Karpas-422 (cell line): ENCODE measurements around the gene TLE4. TPM values are rescaled to one million over a fixed set of nuclear protein-coding genes. Genes with fewer than 3 reads are reported as not detected.
"Not testable (repeated sequence)": the region's sequence is repeated elsewhere in the genome, so short reads cannot be mapped to it uniquely, and the experiment has no call there.

Experiments used
- DNase-seq: peaks from one replicate; pipeline ENCODE4 v3.0.0-alpha.2; 2015
- H2AFZ ChIP-seq: fragments of 200-600 bp; sonication (generic); 2 replicates; pipeline ENCODE4 v1.6.1; 2014; ENCODE audit warnings: antibody characterized with exemption, low read length, mixed read lengths
- H3K27ac ChIP-seq: fragments of 200-600 bp; sonication (generic); 2 replicates; pipeline ENCODE4 v1.5.1; 2014; ENCODE audit warnings: mild to moderate bottlenecking, low read length, moderate library complexity
- H3K27me3 ChIP-seq: fragments of 200-600 bp; sonication (generic); 2 replicates; pipeline ENCODE4 v1.6.1; 2014; ENCODE audit warnings: low read length, mixed read lengths
- H3K36me3 ChIP-seq: fragments of 200-600 bp; sonication (generic); 2 replicates; pipeline ENCODE4 v1.6.1; 2014; ENCODE audit warnings: low read length, mixed read lengths; ENCODE audit not compliant: insufficient read depth
- H3K4me1 ChIP-seq: fragments of 200-600 bp; sonication (generic); 2 replicates; pipeline ENCODE4 v1.6.1; 2014; ENCODE audit warnings: mild to moderate bottlenecking, low read length, mixed read lengths
- H3K4me2 ChIP-seq: fragments of 200-600 bp; sonication (generic); 2 replicates; pipeline ENCODE4 v1.6.1; 2014; ENCODE audit warnings: low read length, low read depth, mild to moderate bottlenecking; ENCODE audit not compliant: poor library complexity, severe bottlenecking
- H3K4me3 ChIP-seq: fragments of 200-600 bp; sonication (generic); 2 replicates; pipeline ENCODE4 v1.5.1; 2014; ENCODE audit warnings: mild to moderate bottlenecking, antibody characterized with exemption, low read length, mixed read lengths
- H3K79me2 ChIP-seq: fragments of 200-600 bp; sonication (generic); 2 replicates; pipeline ENCODE4 v1.6.1; 2014; ENCODE audit warnings: mild to moderate bottlenecking, low read length, mixed read lengths
- H3K9ac ChIP-seq: fragments of 200-600 bp; sonication (generic); 2 replicates; pipeline ENCODE4 v1.6.0; 2014; ENCODE audit warnings: low read length
- H3K9me2 ChIP-seq: fragments of 200-600 bp; sonication (generic), shearing (Covaris generic); replicated peaks from 2 replicates; pipeline ENCODE4 v1.6.0; 2014; ENCODE audit warnings: mild to moderate bottlenecking, low read length, moderate library complexity; ENCODE audit not compliant: insufficient read depth
- H3K9me3 ChIP-seq: fragments of 300-700, 200-600 bp; sonication (generic); 2 replicates; pipeline ENCODE4 v1.6.1; 2014; ENCODE audit warnings: low read length, mixed read lengths
- H4K20me1 ChIP-seq: fragments of 200-600 bp; sonication (generic); 2 replicates; pipeline ENCODE4 v1.6.1; 2014; ENCODE audit warnings: mild to moderate bottlenecking, antibody characterized with exemption, low read length, low read depth; ENCODE audit not compliant: insufficient read depth
- total RNA-seq: library from RNA; depleted of rRNA; stranded (reverse); fragments of >200 nt; shearing (Covaris generic); gene quantifications from 2 replicates; pipeline ENCODE4 v1.2.3, GENCODE V29; 2014; ENCODE audit warnings: low replicate concordance

Gene TLE4
- total RNA-seq, 1 experiment from 2014 or later: 65.3 TPM

- no peaks in the 10 kb centered on the region for H3K36me3 ChIP-seq
- 0 out of 2 replicates have a peak, but pooled peaks cover 2% of the 10 kb centered on the region for H3K9me2 ChIP-seq
- H3K79me2 ChIP-seq: no peaks in the 10 kb centered on the region
- no peaks in the 10 kb centered on the region for H3K4me1 ChIP-seq
- H4K20me1 ChIP-seq: no peaks in the 10 kb centered on the region
- no peak overlapping the region for H3K4me2 ChIP-seq
- no peaks in the 10 kb centered on the region; the same call in 1 of the 2 replicates for H3K27me3 ChIP-seq
- no peak overlapping the region for H2AFZ ChIP-seq
- H3K27ac ChIP-seq: no peak overlapping the region
- H3K9me3 ChIP-seq: no peaks in the 10 kb centered on the region
- no peak overlapping the region for H3K4me3 ChIP-seq
- no peak for DNase-seq
- H3K9ac ChIP-seq: no peak overlapping the region
Measured at GRCh38 chr9:79745752-79746336, 174.1 kb downstream of the TLE4 start.

GRCh38 chr9:79751895-79752466, 180.2 kb downstream of the TLE4 start:
- not testable (repeated sequence) for H3K9ac ChIP-seq, H3K4me2 ChIP-seq, DNase-seq, H3K27me3 ChIP-seq, H3K4me3 ChIP-seq, H3K79me2 ChIP-seq, H2AFZ ChIP-seq, H3K9me3 ChIP-seq, H3K27ac ChIP-seq, H3K36me3 ChIP-seq, H3K4me1 ChIP-seq, H4K20me1 ChIP-seq, H3K9me2 ChIP-seq

GRCh38 chr9:79756414-79756813, 184.6 kb downstream of the TLE4 start:
- Histone ChIP-seq H3K4me2 (no peak overlapping the region), H2AFZ (no peak overlapping the region), H3K4me3 (no peak overlapping the region), H3K27me3 (no peaks in the 10 kb centered on the region), H3K27ac (no peak overlapping the region), H3K36me3 (no peaks in the 10 kb centered on the region), H3K9me3 (peaks cover 6% of the 10 kb centered on the region; the same call in 1 of the 2 replicates), H3K4me1 (no peaks in the 10 kb centered on the region), H3K9ac (no peak overlapping the region), H4K20me1 (no peaks in the 10 kb centered on the region), H3K9me2 (no peaks in the 10 kb centered on the region), H3K79me2 (no peaks in the 10 kb centered on the region)
- no peak for DNase-seq

- no peak overlapping the region for H3K9ac ChIP-seq
- H3K9me3 ChIP-seq: no peaks in the 10 kb centered on the region; the same call in 1 of the 2 replicates
- H3K27ac ChIP-seq: no peak overlapping the region
- H4K20me1 ChIP-seq: no peaks in the 10 kb centered on the region
- H3K4me2 ChIP-seq: no peak overlapping the region
- no peak for DNase-seq
- no peaks in the 10 kb centered on the region for H3K79me2 ChIP-seq
- H2AFZ ChIP-seq: no peak overlapping the region
- H3K4me3 ChIP-seq: no peak overlapping the region
- no peaks in the 10 kb centered on the region for H3K4me1 ChIP-seq
- no peaks in the 10 kb centered on the region for H3K27me3 ChIP-seq
- H3K36me3 ChIP-seq: no peaks in the 10 kb centered on the region
- no peaks in the 10 kb centered on the region for H3K9me2 ChIP-seq
Measured at GRCh38 chr9:79757074-79757473, 185.3 kb downstream of the TLE4 start.

GRCh38 chr9:79757881-79758669, 186.3 kb downstream of the TLE4 start:
- no peak overlapping the region for H2AFZ ChIP-seq
- DNase-seq: no peak
- H3K9me3 ChIP-seq: no peaks in the 10 kb centered on the region
- no peak overlapping the region for H3K4me2 ChIP-seq
- H3K27me3 ChIP-seq: no peaks in the 10 kb centered on the region
- no peaks in the 10 kb centered on the region for H3K79me2 ChIP-seq
- H4K20me1 ChIP-seq: no peaks in the 10 kb centered on the region
- H3K9me2 ChIP-seq: no peaks in the 10 kb centered on the region
- no peaks in the 10 kb centered on the region for H3K36me3 ChIP-seq
- no peaks in the 10 kb centered on the region for H3K4me1 ChIP-seq
- H3K27ac ChIP-seq: no peak overlapping the region
- no peak overlapping the region for H3K4me3 ChIP-seq
- H3K9ac ChIP-seq: no peak overlapping the region

GRCh38 chr9:79759460-79759859, 187.7 kb downstream of the TLE4 start:
- no peaks in the 10 kb centered on the region for H3K9me2 ChIP-seq
- no peak overlapping the region for H3K27ac ChIP-seq
- H4K20me1 ChIP-seq: no peaks in the 10 kb centered on the region
- H2AFZ ChIP-seq: no peak overlapping the region
- no peaks in the 10 kb centered on the region for H3K36me3 ChIP-seq
- no peak overlapping the region for H3K4me2 ChIP-seq
- no peaks in the 10 kb centered on the region for H3K79me2 ChIP-seq
- H3K9me3 ChIP-seq: no peaks in the 10 kb centered on the region
- no peak overlapping the region for H3K9ac ChIP-seq
- no peak for DNase-seq
- no peaks in the 10 kb centered on the region for H3K27me3 ChIP-seq
- no peak overlapping the region for H3K4me3 ChIP-seq
- H3K4me1 ChIP-seq: no peaks in the 10 kb centered on the region

- H2AFZ ChIP-seq: no peak overlapping the region
- no peaks in the 10 kb centered on the region for H3K9me2 ChIP-seq
- no peak overlapping the region for H3K27ac ChIP-seq
- no peak overlapping the region for H3K4me3 ChIP-seq
- no peaks in the 10 kb centered on the region for H3K27me3 ChIP-seq
- H3K4me1 ChIP-seq: no peaks in the 10 kb centered on the region
- H3K9ac ChIP-seq: no peak overlapping the region
- DNase-seq: no peak
- no peaks in the 10 kb centered on the region for H3K9me3 ChIP-seq
- H4K20me1 ChIP-seq: no peaks in the 10 kb centered on the region
- H3K36me3 ChIP-seq: no peaks in the 10 kb centered on the region
- no peaks in the 10 kb centered on the region for H3K79me2 ChIP-seq
- H3K4me2 ChIP-seq: no peak overlapping the region
Measured at GRCh38 chr9:79762070-79762469, 190.3 kb downstream of the TLE4 start.

GRCh38 chr9:79763671-79764285, 192.0 kb downstream of the TLE4 start:
- no peaks in the 10 kb centered on the region for H3K9me2 ChIP-seq
- no peak overlapping the region for H3K27ac ChIP-seq
- no peak overlapping the region for H3K4me3 ChIP-seq
- no peak overlapping the region for H3K4me2 ChIP-seq
- H3K9ac ChIP-seq: no peak overlapping the region
- no peak overlapping the region for H2AFZ ChIP-seq
- H4K20me1 ChIP-seq: no peaks in the 10 kb centered on the region
- H3K27me3 ChIP-seq: no peaks in the 10 kb centered on the region
- H3K36me3 ChIP-seq: no peaks in the 10 kb centered on the region
- no peaks in the 10 kb centered on the region for H3K4me1 ChIP-seq
- no peak for DNase-seq
- H3K9me3 ChIP-seq: no peaks in the 10 kb centered on the region
- H3K79me2 ChIP-seq: no peaks in the 10 kb centered on the region
